ENCODE results near the gene IFNL2. TPM values are rescaled to one million over a fixed set of nuclear protein-coding genes. Genes with fewer than 3 reads are reported as not detected.
"Not testable (repeated sequence)": the region's sequence is repeated elsewhere in the genome, so short reads cannot be mapped to it uniquely, and the experiment has no call there.

IFNL2 gene
- total and polyA plus RNA-seq, 2 donors (not counting 1 experiment from before 2014, with no cell fraction given): not detected

GRCh38 chr19:39264306-39265290 is 3.6 kb upstream of the IFNL2 start:
- peaks cover 34% of the 10 kb centered on the region for H3K27me3 ChIP-seq (ENCODE audit: control insufficient read depth, insufficient read depth, low read length)
- H4K20me1 ChIP-seq (ENCODE audit: control insufficient read depth, extremely low read depth, insufficient read depth, low read length): no peaks in the 10 kb centered on the region
- no peak overlapping the region for H2AFZ ChIP-seq (ENCODE audit: low read length)
- H3K36me3 ChIP-seq (ENCODE audit: control insufficient read depth, insufficient read depth, low read length): no peaks in the 10 kb centered on the region
- no peaks in the 10 kb centered on the region for H3K9me3 ChIP-seq (ENCODE audit: control insufficient read depth, insufficient read depth, low read depth, low read length)
- no peak overlapping the region for H3K9ac ChIP-seq (ENCODE audit: insufficient read depth, low read length)
- H3K4me1 ChIP-seq (ENCODE audit: control insufficient read depth, extremely low read depth, insufficient read depth, low read length): no peaks in the 10 kb centered on the region
- H3K79me2 ChIP-seq (ENCODE audit: control insufficient read depth, insufficient read depth, low read length): no peaks in the 10 kb centered on the region
- TF ChIP-seq EZH2 (IDR thresholded peaks at IDR 0.05; ENCODE audit: low read length, missing control alignments): peak; percentile 72
- TF ChIP-seq CTCF (conservative IDR thresholded peaks at IDR 0.05 in 1 of 2, IDR thresholded peaks at IDR 0.05 in 1 of 2; ENCODE audit: low read depth in 1 of 2, low read length in 2 of 2): no peak
- H3K27ac ChIP-seq (ENCODE audit: insufficient read depth, low read length): no peak overlapping the region
- no peak overlapping the region for H3K4me3 ChIP-seq (replicated peaks in 1 of 4; ENCODE audit: control extremely low read depth in 1 of 4, insufficient read depth in 1 of 4, low read depth in 3 of 4, low read length in 4 of 4)
- no peak overlapping the region for H3K4me2 ChIP-seq (ENCODE audit: extremely low read depth, insufficient read depth, low read length)
- peak in 1 of 2 donors; percentile 9 for DNase-seq (ENCODE audit: low read depth in 2 of 2)

GRCh38 chr19:39265321-39265916 is 2.8 kb upstream of the IFNL2 start:
- Histone ChIP-seq H3K4me1 (ENCODE audit: control insufficient read depth, extremely low read depth, insufficient read depth, low read length) (no peaks in the 10 kb centered on the region), H3K4me2 (ENCODE audit: extremely low read depth, insufficient read depth, low read length) (no peak overlapping the region), H3K9ac (ENCODE audit: insufficient read depth, low read length) (no peak overlapping the region), H3K4me3 (replicated peaks in 1 of 4; ENCODE audit: control extremely low read depth in 1 of 4, insufficient read depth in 1 of 4, low read depth in 3 of 4, low read length in 4 of 4) (no peak overlapping the region), H3K9me3 (ENCODE audit: control insufficient read depth, insufficient read depth, low read depth, low read length) (no peaks in the 10 kb centered on the region), H3K27me3 (ENCODE audit: control insufficient read depth, insufficient read depth, low read length) (peaks cover 37% of the 10 kb centered on the region), H2AFZ (ENCODE audit: low read length) (no peak overlapping the region), H3K27ac (ENCODE audit: insufficient read depth, low read length) (no peak overlapping the region), H4K20me1 (ENCODE audit: control insufficient read depth, extremely low read depth, insufficient read depth, low read length) (no peaks in the 10 kb centered on the region), H3K79me2 (ENCODE audit: control insufficient read depth, insufficient read depth, low read length) (no peaks in the 10 kb centered on the region), H3K36me3 (ENCODE audit: control insufficient read depth, insufficient read depth, low read length) (no peaks in the 10 kb centered on the region)
- no peak for DNase-seq (ENCODE audit: low read depth in 2 of 2)
- TF ChIP-seq CTCF (conservative IDR thresholded peaks at IDR 0.05 in 1 of 2, IDR thresholded peaks at IDR 0.05 in 1 of 2; ENCODE audit: low read depth in 1 of 2, low read length in 2 of 2) (no peak), EZH2 (IDR thresholded peaks at IDR 0.05; ENCODE audit: low read length, missing control alignments) (no peak)

GRCh38 chr19:39268531-39269223 is 481 bp downstream of the IFNL2 start:
- not testable (repeated sequence) for H3K4me3 ChIP-seq (replicated peaks in 1 of 4; ENCODE audit: control extremely low read depth in 1 of 4, insufficient read depth in 1 of 4, low read depth in 3 of 4, low read length in 4 of 4); H3K79me2 ChIP-seq (ENCODE audit: control insufficient read depth, insufficient read depth, low read length); H3K27ac ChIP-seq (ENCODE audit: insufficient read depth, low read length); H3K9ac ChIP-seq (ENCODE audit: insufficient read depth, low read length); H2AFZ ChIP-seq (ENCODE audit: low read length); H4K20me1 ChIP-seq (ENCODE audit: control insufficient read depth, extremely low read depth, insufficient read depth, low read length); H3K4me1 ChIP-seq (ENCODE audit: control insufficient read depth, extremely low read depth, insufficient read depth, low read length); H3K9me3 ChIP-seq (ENCODE audit: control insufficient read depth, insufficient read depth, low read depth, low read length); H3K36me3 ChIP-seq (ENCODE audit: control insufficient read depth, insufficient read depth, low read length); DNase-seq (ENCODE audit: low read depth in 2 of 2); H3K4me2 ChIP-seq (ENCODE audit: extremely low read depth, insufficient read depth, low read length)
- peaks cover 25% of the 10 kb centered on the region for H3K27me3 ChIP-seq (ENCODE audit: control insufficient read depth, insufficient read depth, low read length)

- H3K79me2 ChIP-seq (ENCODE audit: control insufficient read depth, insufficient read depth, low read length); H3K4me2 ChIP-seq (ENCODE audit: extremely low read depth, insufficient read depth, low read length); H3K36me3 ChIP-seq (ENCODE audit: control insufficient read depth, insufficient read depth, low read length); H2AFZ ChIP-seq (ENCODE audit: low read length); H3K9ac ChIP-seq (ENCODE audit: insufficient read depth, low read length); H3K4me3 ChIP-seq (replicated peaks in 1 of 4; ENCODE audit: control extremely low read depth in 1 of 4, insufficient read depth in 1 of 4, low read depth in 3 of 4, low read length in 4 of 4); H4K20me1 ChIP-seq (ENCODE audit: control insufficient read depth, extremely low read depth, insufficient read depth, low read length); DNase-seq (ENCODE audit: low read depth in 2 of 2); H3K9me3 ChIP-seq (ENCODE audit: control insufficient read depth, insufficient read depth, low read depth, low read length); H3K4me1 ChIP-seq (ENCODE audit: control insufficient read depth, extremely low read depth, insufficient read depth, low read length); H3K27ac ChIP-seq (ENCODE audit: insufficient read depth, low read length): not testable (repeated sequence)
- H3K27me3 ChIP-seq (ENCODE audit: control insufficient read depth, insufficient read depth, low read length): peaks cover 18% of the 10 kb centered on the region
These were observed 1.2 kb downstream of the IFNL2 start for GRCh38 chr19:39269369-39269768.
